ENCODE results near the gene SLC13A1. TPM values are rescaled to one million over a fixed set of nuclear protein-coding genes. Genes with fewer than 3 reads are reported as not detected.
A peak's percentile ranks its signal among the peaks of the same experiment; 100 is the strongest.

The SLC13A1 gene
- under 1 TPM in 1 of 2 donors, not detected in 1; under 0.01 TPM for total RNA-seq

GRCh38 chr7:123199883-123200282, at the start of gene SLC13A1:
SLC13A1 (minus strand) TSS chr7:123199969; CDS start chr7:123199946, 23 bp downstream.
- H3K4me3 ChIP-seq: no peak within 1 kb of the TSS
- H3K9me3 ChIP-seq: no peaks in the 10 kb centered on the region
- ATAC-seq (no peak), DNase-seq (no peak)
- no peaks in the 10 kb centered on the region for H3K36me3 ChIP-seq (replicated peaks in 1 of 2; ENCODE audit: insufficient read depth in 1 of 2, low read depth in 2 of 2)
- peaks cover 53% of the 10 kb centered on the region for H3K4me1 ChIP-seq
- H3K27me3 ChIP-seq: no peaks in the 10 kb centered on the region
- H3K27ac ChIP-seq: peak within 1 kb of the TSS; percentile 53 to 80 (median 72)
- intact Hi-C loops (cut with DNase I): no loop called here
- 72 to 78% methylated on average over 4 of the region's 4 CpGs for WGBS, 2 donors
- TF ChIP-seq CTCF (IDR thresholded peaks at IDR 0.05): no peak
- TF ChIP-seq POLR2A (IDR thresholded peaks at IDR 0.05): no peak

GRCh38 chr7:123244768-123245167, 45.0 kb upstream of the SLC13A1 start:
- WGBS, 2 donors: 50 to 63% methylated on average over 1 of the region's 1 CpG
- no peaks in the 10 kb centered on the region for H3K9me3 ChIP-seq
- H3K4me3 ChIP-seq: no peak overlapping the region
- H3K27me3 ChIP-seq: no peaks in the 10 kb centered on the region
- DNase-seq: no peak
- TF ChIP-seq CTCF (IDR thresholded peaks at IDR 0.05): no peak
- TF ChIP-seq POLR2A (IDR thresholded peaks at IDR 0.05): no peak
- ATAC-seq: no peak
- H3K27ac ChIP-seq: no peak overlapping the region
- H3K4me1 ChIP-seq: no peaks in the 10 kb centered on the region
- intact Hi-C loops (cut with DNase I): no loop called here
- no peaks in the 10 kb centered on the region for H3K36me3 ChIP-seq (replicated peaks in 1 of 2; ENCODE audit: insufficient read depth in 1 of 2, low read depth in 2 of 2)

- intact Hi-C loops (cut with DNase I): no loop called here
- H3K4me1 ChIP-seq: no peaks in the 10 kb centered on the region
- TF ChIP-seq POLR2A (IDR thresholded peaks at IDR 0.05) (no peak), CTCF (IDR thresholded peaks at IDR 0.05) (no peak)
- no peak overlapping the region for H3K4me3 ChIP-seq
- H3K27me3 ChIP-seq: no peaks in the 10 kb centered on the region
- ATAC-seq (peak; percentile 77), DNase-seq (peak in 1 of 4 donors; percentile 5)
- H3K27ac ChIP-seq: peak overlapping the region in 2 of 4 donors; percentile 4 to 20
- H3K36me3 ChIP-seq (replicated peaks in 1 of 2; ENCODE audit: insufficient read depth in 1 of 2, low read depth in 2 of 2): no peaks in the 10 kb centered on the region
- WGBS, 2 donors: 29 to 38% methylated on average over 5 of the region's 5 CpGs
- H3K9me3 ChIP-seq: no peaks in the 10 kb centered on the region
Observed at GRCh38 chr7:123242467-123243092, 42.8 kb upstream of the SLC13A1 start.

GRCh38 chr7:123241809-123242208, 42.0 kb upstream of the SLC13A1 start:
- ATAC-seq: no peak
- intact Hi-C loops (cut with DNase I): no loop called here
- no peaks in the 10 kb centered on the region for H3K27me3 ChIP-seq
- 71 to 90% methylated on average over 3 of the region's 3 CpGs for WGBS, 2 donors
- no peak for DNase-seq
- H3K36me3 ChIP-seq (replicated peaks in 1 of 2; ENCODE audit: insufficient read depth in 1 of 2, low read depth in 2 of 2): no peaks in the 10 kb centered on the region
- H3K27ac ChIP-seq: no peak overlapping the region
- H3K4me3 ChIP-seq: no peak overlapping the region
- TF ChIP-seq POLR2A (IDR thresholded peaks at IDR 0.05): no peak
- no peak for TF ChIP-seq CTCF (IDR thresholded peaks at IDR 0.05)
- no peaks in the 10 kb centered on the region for H3K4me1 ChIP-seq
- H3K9me3 ChIP-seq: no peaks in the 10 kb centered on the region

All from body of pancreas (tissue), 4 donors.